Measurements from ENCODE around the gene HOMER1. TPM values are rescaled to one million over a fixed set of nuclear protein-coding genes. Genes with fewer than 3 reads are reported as not detected.

The HOMER1 gene
- total and polyA plus RNA-seq, 2 of the 13 experiments (the other 11 are each of a cell fraction or from before 2014, with no cell fraction given) = 5.3 to 24.8 TPM

- TF ChIP-seq RFXAP (CRISPR knock-in tag; IDR thresholded peaks at IDR 0.05; ENCODE audit: borderline replicate concordance) = no peak
- TF ChIP-seq CREB3 (CRISPR knock-in tag; IDR thresholded peaks at IDR 0.05) = no peak
- 0 out of 4 replicates have a peak, but pooled peaks of 1 of the 2 experiments have one; percentile 27 for TF ChIP-seq EP300 (IDR thresholded peaks at IDR 0.05; ENCODE audit: low read depth in 2 of 2, low read length in 2 of 2)
- TF ChIP-seq EP300 (CRISPR knock-in tag; IDR thresholded peaks at IDR 0.05; ENCODE audit: borderline replicate concordance) = no peak
- 0 out of 2 replicates have a peak, but pooled peaks have one; percentile 20 for TF ChIP-seq RARA (CRISPR knock-in tag; IDR thresholded peaks at IDR 0.05)
- TF ChIP-seq ZFP41 (CRISPR knock-in tag; IDR thresholded peaks at IDR 0.05; ENCODE audit: borderline replicate concordance) = no peak
- TF ChIP-seq GZF1 (CRISPR knock-in tag; IDR thresholded peaks at IDR 0.05) = no peak
- TF ChIP-seq SP5 (CRISPR knock-in tag; IDR thresholded peaks at IDR 0.05; ENCODE audit: borderline replicate concordance, low read depth) = no peak
- no peak for TF ChIP-seq ZNF280B (CRISPR knock-in tag; IDR thresholded peaks at IDR 0.05; ENCODE audit: borderline replicate concordance)
- no peak for TF ChIP-seq SNAPC5 (CRISPR knock-in tag; IDR thresholded peaks at IDR 0.05; ENCODE audit: borderline replicate concordance)
- TF ChIP-seq FOXK2 (IDR thresholded peaks at IDR 0.05) = no peak
- TF ChIP-seq ZKSCAN8 (CRISPR knock-in tag; IDR thresholded peaks at IDR 0.05; ENCODE audit: borderline replicate concordance) = no peak
- TF ChIP-seq SMC3 (IDR thresholded peaks at IDR 0.05; ENCODE audit: low read length) = no peak
- no peak for TF ChIP-seq ZSCAN22 (CRISPR knock-in tag; IDR thresholded peaks at IDR 0.05)
- TF ChIP-seq ZNF484 (CRISPR knock-in tag; IDR thresholded peaks at IDR 0.05; ENCODE audit: borderline replicate concordance, low read depth) = no peak
- TF ChIP-seq NFIB (CRISPR knock-in tag; IDR thresholded peaks at IDR 0.05; ENCODE audit: borderline replicate concordance) = no peak
These were observed 93.7 kb downstream of the HOMER1 start (continued) for GRCh38 chr5:79420248-79420647.
